Upper lobe of left lung (tissue), 6 donors: ENCODE results near the gene ONECUT3. TPM values are rescaled to one million over a fixed set of nuclear protein-coding genes. Genes with fewer than 3 reads are reported as not detected.

Experiments used
- ATAC-seq, 2 donors: fragments of 200-7000 bp; cut with Tn5 transposase; one replicate each; pipeline ENCODE4 v1.9.1; 2022; ENCODE audit warnings: mild to moderate bottlenecking in 2 of 2, moderate library complexity in 2 of 2; ENCODE audit not compliant: low FRiP score in 2 of 2
- DNase-seq, 2 donors: peaks; one replicate each; pipeline ENCODE4 v3.0.0-alpha.2; 2019 to 2020
- H3K27ac ChIP-seq, 4 donors: fragments of 200-600 bp; sonication (generic); one replicate each; pipeline ENCODE4 v1.5.1; 2016 to 2019
- H3K27me3 ChIP-seq, 4 donors: fragments of 200-600 bp; sonication (generic); one replicate each; pipeline ENCODE4 v1.5.1; 2017 to 2019
- H3K36me3 ChIP-seq, 4 donors: fragments of 200-600 bp; sonication (generic); one replicate each; pipeline ENCODE4 v1.5.1; 2016 to 2019
- H3K4me1 ChIP-seq, 4 donors: fragments of 200-600 bp; sonication (generic); one replicate each; pipeline ENCODE4 v1.5.1; 2018 to 2019
- H3K4me3 ChIP-seq, 4 donors: fragments of 200-600 bp; sonication (generic); one replicate each; pipeline ENCODE4 v1.5.1; 2017 to 2019; ENCODE audit warnings: mild to moderate bottlenecking in 2 of 4, moderate library complexity in 1 of 4
- H3K9me3 ChIP-seq, 4 donors: fragments of 200-600 bp; sonication (generic); one replicate each; pipeline ENCODE4 v1.5.1; 2018 to 2019
- CTCF ChIP-seq, 6 experiments: fragments of 450-650 bp in 4 of 6; fragments of 200-600 bp in 2 of 6; sonication (generic) in 2 of 6; IDR thresholded peaks; one replicate each; pipeline ENCODE4 v1.5.1; 2016 to 2019; ENCODE audit warnings: antibody characterized with exemption in 6 of 6
- EP300 ChIP-seq, 4 donors: sonication (generic); formaldehyde crosslinking; IDR thresholded peaks; one replicate each; pipeline ENCODE4 v1.5.1; 2017; ENCODE audit warnings: antibody characterized with exemption in 4 of 4, control low read depth in 2 of 4
- POLR2A ChIP-seq, 4 donors: fragments of 450-650 bp; IDR thresholded peaks; one replicate each; pipeline ENCODE4 v1.5.1; 2016 to 2017; ENCODE audit warnings: antibody characterized with exemption in 4 of 4, mild to moderate bottlenecking in 2 of 4
- POLR2AphosphoS5 ChIP-seq, 2 donors: sonication (generic); formaldehyde crosslinking; IDR thresholded peaks; one replicate each; pipeline ENCODE4 v1.5.1; 2017; ENCODE audit warnings: antibody characterized with exemption in 2 of 2
- WGBS, 2 donors: methylation state at CpG; one replicate each; pipeline ENCODE4 v1.1.5; 2017 to 2018; 5-methylcytosine and 5-hydroxymethylcytosine counted together
- total RNA-seq, 6 donors: library from RNA; depleted of rRNA in 4 of 6; stranded (reverse); fragments of >200 nt in 4 of 6; gene quantifications; one replicate each; pipeline versions ENCODE4 v1.1.0 to v1.2.1, GENCODE V29; 2016 to 2021
- donor health status: DM: no; HTN: no; CAD: no; lungs with moderate emphysema.
- donor health status: DM: no; HTN: yes; CAD: no; lungs with severe emphysema.

ONECUT3 gene
- total RNA-seq, 6 donors from 2014 or later: not detected

DNA sequence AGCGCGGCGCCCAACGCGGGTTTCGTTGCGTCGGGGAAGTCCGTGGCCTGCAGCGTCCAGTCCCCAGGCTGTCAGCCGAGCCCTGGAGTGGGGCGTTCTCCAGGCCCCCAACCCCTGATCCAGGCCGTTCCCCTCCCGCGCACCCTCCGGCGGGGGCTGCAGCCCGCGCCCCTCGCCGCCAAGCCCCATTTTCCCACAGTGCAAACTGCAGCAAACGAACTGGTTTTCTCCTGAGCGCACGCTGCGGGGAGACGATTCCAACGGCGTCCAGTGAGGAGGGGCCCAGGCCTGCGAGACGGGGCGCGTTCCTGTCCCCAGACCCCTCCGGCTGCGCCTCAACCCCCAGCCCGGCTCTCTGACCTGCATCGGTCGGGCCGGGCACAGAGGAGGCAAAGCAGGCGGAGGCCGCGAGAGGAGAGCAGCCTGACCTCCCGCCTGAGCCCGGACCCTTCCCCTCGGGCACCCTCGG lies 4.4 kb upstream of the ONECUT3 start:
- ATAC-seq (no peak), DNase-seq (peak in 1 of 2 donors; percentile 69)
- 9 to 11% methylated on average over 10 to 24 of the region's 45 CpGs for WGBS, 2 donors
- Histone ChIP-seq H3K4me3 (peak overlapping the region in 1 of 4 donors; percentile 15), H3K36me3 (no peaks in the 10 kb centered on the region), H3K27me3 (peaks cover 2 to 89% (median 61%) of the 10 kb centered on the region in 4 donors), H3K4me1 (peaks cover 23 to 48% (median 27%) of the 10 kb centered on the region in 4 donors), H3K27ac (no peak overlapping the region), H3K9me3 (no peaks in the 10 kb centered on the region)
- TF ChIP-seq POLR2AphosphoS5 (IDR thresholded peaks at IDR 0.05) (no peak), CTCF (IDR thresholded peaks at IDR 0.05) (no peak), EP300 (IDR thresholded peaks at IDR 0.05) (no peak), POLR2A (IDR thresholded peaks at IDR 0.05) (no peak)

- peaks cover 2 to 85% (median 62%) of the 10 kb centered on the region in 4 donors for H3K27me3 ChIP-seq
- peaks cover 23 to 50% (median 27%) of the 10 kb centered on the region in 4 donors for H3K4me1 ChIP-seq
- no peak overlapping the region for H3K27ac ChIP-seq
Measured at GRCh38 chr19:1749373-1750342, 3.6 kb upstream of the ONECUT3 start.

GRCh38 chr19:1750343-1751021 lies 2.8 kb upstream of the ONECUT3 start:
- TF ChIP-seq CTCF (IDR thresholded peaks at IDR 0.05) (no peak), EP300 (IDR thresholded peaks at IDR 0.05) (no peak), POLR2AphosphoS5 (IDR thresholded peaks at IDR 0.05) (no peak), POLR2A (IDR thresholded peaks at IDR 0.05) (no peak)
- H3K9me3 ChIP-seq: no peaks in the 10 kb centered on the region
- WGBS, 2 donors: 3% methylated on average over 7 to 13 of the region's 14 CpGs
- H3K4me3 ChIP-seq: no peak overlapping the region
- H3K4me1 ChIP-seq: peaks cover 23 to 58% (median 27%) of the 10 kb centered on the region in 4 donors
- DNase-seq (no peak), ATAC-seq (no peak)
- H3K36me3 ChIP-seq: no peaks in the 10 kb centered on the region
- H3K27me3 ChIP-seq: peaks cover 2 to 85% (median 60%) of the 10 kb centered on the region in 4 donors
- H3K27ac ChIP-seq: no peak overlapping the region

More at GRCh38 chr19:1749373-1750342, 3.6 kb upstream of the ONECUT3 start:
- no peaks in the 10 kb centered on the region for H3K36me3 ChIP-seq
- TF ChIP-seq EP300 (IDR thresholded peaks at IDR 0.05) (no peak), CTCF (IDR thresholded peaks at IDR 0.05) (no peak), POLR2AphosphoS5 (IDR thresholded peaks at IDR 0.05) (no peak), POLR2A (IDR thresholded peaks at IDR 0.05) (no peak)
- H3K9me3 ChIP-seq: no peaks in the 10 kb centered on the region
- WGBS, 2 donors: 2 to 4% methylated on average over 25 to 43 of the region's 99 CpGs
- H3K4me3 ChIP-seq: peak overlapping the region in 3 of 4 donors; percentile 0 to 22 (median 13)
- ATAC-seq (no peak), DNase-seq (peak in 1 of 2 donors; percentile 83)

DNA sequence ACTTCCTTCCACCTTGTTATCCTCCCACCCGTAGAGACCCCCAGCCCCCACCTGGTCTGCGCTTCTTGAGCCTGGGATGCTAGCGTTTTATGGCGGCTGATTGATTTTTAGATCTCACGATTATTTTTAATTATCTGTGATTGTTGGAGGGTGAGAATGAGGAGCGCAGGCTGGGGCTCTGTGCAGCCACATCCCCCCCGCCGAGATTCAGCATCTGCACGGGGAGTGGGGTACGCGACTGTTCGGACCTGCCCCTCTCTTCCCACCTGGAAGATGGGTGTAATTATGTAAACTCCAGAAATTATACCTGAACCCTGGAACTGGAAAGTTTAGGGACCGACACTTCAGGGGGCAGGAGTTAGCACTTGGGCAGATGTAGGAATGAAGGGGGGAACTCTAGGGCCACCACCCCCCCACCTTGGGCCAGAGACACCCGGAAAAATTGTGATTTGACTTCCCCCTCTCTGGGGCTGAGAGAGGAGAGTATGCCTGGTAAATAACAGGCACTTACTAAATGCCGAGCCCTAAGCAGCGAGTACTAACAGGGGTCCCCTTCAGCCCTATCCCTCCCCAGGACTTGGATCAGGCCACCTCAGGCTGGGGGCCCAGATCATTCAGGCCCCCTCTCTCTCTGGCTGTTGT lies 1.8 kb upstream of the ONECUT3 start:
- WGBS, 2 donors: 3 to 8% methylated on average over 16 of the region's 16 CpGs
- Histone ChIP-seq H3K9me3 (no peaks in the 10 kb centered on the region), H3K27me3 (peaks cover 2 to 87% (median 63%) of the 10 kb centered on the region in 4 donors), H3K4me3 (no peak overlapping the region), H3K4me1 (peaks cover 23 to 61% (median 27%) of the 10 kb centered on the region in 4 donors), H3K27ac (no peak overlapping the region), H3K36me3 (no peaks in the 10 kb centered on the region)
- TF ChIP-seq POLR2AphosphoS5 (IDR thresholded peaks at IDR 0.05) (no peak), CTCF (IDR thresholded peaks at IDR 0.05) (no peak), POLR2A (IDR thresholded peaks at IDR 0.05) (no peak)
- DNase-seq: no peak
- ATAC-seq: no peak
